ENCODE data around the gene KCNH2. TPM values are rescaled to one million over a fixed set of nuclear protein-coding genes. Genes with fewer than 3 reads are reported as not detected.

Gene KCNH2
- total and polyA plus RNA-seq, 2 of the 13 experiments (the other 11 are each of a cell fraction or from before 2014, with no cell fraction given), result 0.09 to 0.11 TPM

GRCh38 chr7:150969475-150969874 lies 8.6 kb downstream of the KCNH2 start:
- no peaks in the 10 kb centered on the region for H3K9me3 ChIP-seq (ENCODE audit: low read length)
- ChIA-PET POLR2A (no interaction called here), CTCF (ENCODE audit: low intra/inter-chr PET ratio, low total read pairs) (no interaction called here)
- H3K36me3 ChIP-seq (replicated peaks in 1 of 2; ENCODE audit: control insufficient read depth in 1 of 2, insufficient read depth in 2 of 2, low read length in 2 of 2), result no peaks in the 10 kb centered on the region
- DNase-seq (ENCODE audit: low spot score) (no peak), ATAC-seq (no peak), FAIRE-seq (no peak)
- H3K4me1 ChIP-seq (ENCODE audit: insufficient read depth, low read length), result no peaks in the 10 kb centered on the region
- H2AFZ ChIP-seq (ENCODE audit: low read length), result no peak overlapping the region
- no TSS peak for BruUV-seq (replicated peaks)
- 5% methylated on average over 3 of the region's 7 CpGs for WGBS (ENCODE audit: low lambda C conversion rate)
- H3K79me2 ChIP-seq (ENCODE audit: insufficient read depth, low read length), result no peaks in the 10 kb centered on the region
- intact Hi-C loops (cut with micrococcal nuclease; ENCODE audit: unreplicated experiment) (no loop called here), in situ Hi-C loops (cut with HindIII; ENCODE audit: extremely low pct_ligation_motif_present, low pct_unique_long_range_greater_than_20kb) (no loop called here)
- 0 out of 2 replicates have a peak, but pooled peaks cover 2% of the 10 kb centered on the region for H4K20me1 ChIP-seq (ENCODE audit: insufficient read depth, low read length)
- H3K4me2 ChIP-seq (ENCODE audit: low read depth, low read length), result no peak overlapping the region
- H3K27me3 ChIP-seq (ENCODE audit: control insufficient read depth in 1 of 2, insufficient read depth in 2 of 2, low read length in 2 of 2), result peaks cover 21 to 89% of the 10 kb centered on the region in 2 experiments
- no peak overlapping the region for H3K9ac ChIP-seq (ENCODE audit: insufficient read depth, low read depth, low read length)
- no peak overlapping the region for H3K27ac ChIP-seq (ENCODE audit: extremely low read length, insufficient read depth, low read length)
- H3K4me3 ChIP-seq (replicated peaks in 1 of 3; ENCODE audit: insufficient read depth in 1 of 3, low read depth in 2 of 3, low read length in 3 of 3), result no peak overlapping the region
- TF ChIP-seq SP1 (IDR thresholded peaks at IDR 0.05), result no peak
- TF ChIP-seq SP1 (CRISPR knock-in tag; IDR thresholded peaks at IDR 0.05), result no peak
- no peak for TF ChIP-seq NFKBIZ (CRISPR knock-in tag; IDR thresholded peaks at IDR 0.05)
- no peak for TF ChIP-seq ZFP1 (CRISPR knock-in tag; IDR thresholded peaks at IDR 0.05)
- TF ChIP-seq MTF1 (CRISPR knock-in tag; IDR thresholded peaks at IDR 0.05), result no peak
- TF ChIP-seq, protein P1, sequence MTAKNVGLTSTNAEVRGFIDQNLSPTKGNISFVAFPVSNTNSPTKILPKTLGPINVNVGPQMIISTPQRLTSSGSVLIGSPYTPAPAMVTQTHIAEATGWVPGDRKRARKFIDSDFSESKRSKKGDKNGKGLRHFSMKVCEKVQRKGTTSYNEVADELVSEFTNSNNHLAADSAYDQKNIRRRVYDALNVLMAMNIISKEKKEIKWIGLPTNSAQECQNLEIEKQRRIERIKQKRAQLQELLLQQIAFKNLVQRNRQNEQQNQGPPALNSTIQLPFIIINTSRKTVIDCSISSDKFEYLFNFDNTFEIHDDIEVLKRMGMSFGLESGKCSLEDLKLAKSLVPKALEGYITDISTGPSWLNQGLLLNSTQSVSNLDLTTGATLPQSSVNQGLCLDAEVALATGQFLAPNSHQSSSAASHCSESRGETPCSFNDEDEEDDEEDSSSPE (CRISPR knock-in tag; IDR thresholded peaks at IDR 0.05), result no peak
- no peak for TF ChIP-seq THAP7 (CRISPR knock-in tag; IDR thresholded peaks at IDR 0.05)
- TF ChIP-seq ZBTB37 (CRISPR knock-in tag; IDR thresholded peaks at IDR 0.05), result no peak
- no peak for TF ChIP-seq NFRKB (IDR thresholded peaks at IDR 0.05)
- no peak for TF ChIP-seq HIC2 (CRISPR knock-in tag; IDR thresholded peaks at IDR 0.05; ENCODE audit: low read depth)
- TF ChIP-seq ZNF562 (CRISPR knock-in tag; IDR thresholded peaks at IDR 0.05; ENCODE audit: borderline replicate concordance), result no peak
- TF ChIP-seq MAFK (conservative IDR thresholded peaks at IDR 0.05 in 1 of 2, IDR thresholded peaks at IDR 0.05 in 1 of 2; ENCODE audit: low read length in 2 of 2), result no peak
- TF ChIP-seq REL (CRISPR knock-in tag; conservative IDR thresholded peaks at IDR 0.05), result no peak
- no peak for TF ChIP-seq BRD4 (CRISPR knock-in tag; IDR thresholded peaks at IDR 0.05)
- TF ChIP-seq ZNF232 (CRISPR knock-in tag; IDR thresholded peaks at IDR 0.05; ENCODE audit: borderline replicate concordance), result no peak
- TF ChIP-seq ZFP91 (CRISPR knock-in tag; IDR thresholded peaks at IDR 0.05; ENCODE audit: borderline replicate concordance), result no peak
- no peak for TF ChIP-seq SALL2 (CRISPR knock-in tag; IDR thresholded peaks at IDR 0.05)

All from HepG2 (cell line).